Measurements from ENCODE around the gene SRCIN1. TPM values are rescaled to one million over a fixed set of nuclear protein-coding genes. Genes with fewer than 3 reads are reported as not detected.
"Not testable (repeated sequence)": the region's sequence is repeated elsewhere in the genome, so short reads cannot be mapped to it uniquely, and the experiment has no call there.

Gene SRCIN1
- polyA plus RNA-seq, 6 donors from 2014 or later, result not detected

DNA sequence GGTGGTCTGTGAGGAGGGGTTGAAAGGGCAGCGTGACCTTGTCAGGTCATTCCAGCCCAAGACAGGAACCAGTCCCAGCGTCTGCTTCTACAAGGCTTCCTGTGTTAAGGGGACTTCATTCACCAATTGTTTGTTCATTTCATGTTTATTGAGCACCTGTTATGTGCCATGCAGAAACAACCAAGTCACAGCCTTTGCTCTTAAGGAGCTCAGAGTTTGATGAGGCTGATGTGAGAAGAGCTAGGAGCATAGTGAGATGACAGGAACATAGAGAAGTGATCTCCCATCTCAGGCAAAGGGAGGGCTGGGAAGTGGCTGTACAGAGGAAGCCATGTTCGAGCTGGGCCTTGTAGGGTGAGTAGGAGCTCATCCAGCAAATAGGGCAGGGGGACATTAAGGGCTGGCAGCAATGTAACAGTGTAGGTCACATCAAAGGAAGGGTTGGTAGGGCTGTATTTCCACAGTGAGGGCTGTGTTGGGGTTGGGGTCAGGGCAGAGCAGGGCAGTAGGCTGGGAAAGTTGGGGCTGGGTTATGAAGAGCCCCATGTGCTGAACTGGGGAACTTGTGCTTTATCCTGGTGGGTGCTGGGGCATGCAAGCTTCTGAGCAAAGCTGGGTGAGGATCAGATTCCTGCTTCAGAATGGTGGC is 97.7 kb downstream of the SRCIN1 start:
- peaks cover 0 to 16% of the 10 kb centered on the region in 2 donors for H3K36me3 Mint-ChIP-seq
- H3K9me3 Mint-ChIP-seq, result peaks cover 0 to 3% (median 0%) of the 10 kb centered on the region in 7 donors
- H3K4me3 Mint-ChIP-seq, result peak overlapping the region in 6 of 8 donors; percentile 45 to 83 (median 72)
- DNase-seq, result no peak
- peaks cover 25 to 47% (median 47%) of the 10 kb centered on the region in 3 donors for H3K27me3 Mint-ChIP-seq
- H3K4me1 Mint-ChIP-seq, result peaks cover 7 to 20% (median 15%) of the 10 kb centered on the region in 3 donors
- ATAC-seq (ENCODE audit: low read depth in 2 of 2), result no peak
- H3K27ac Mint-ChIP-seq, result peak overlapping the region in 1 of 6 donors; percentile 57

DNA sequence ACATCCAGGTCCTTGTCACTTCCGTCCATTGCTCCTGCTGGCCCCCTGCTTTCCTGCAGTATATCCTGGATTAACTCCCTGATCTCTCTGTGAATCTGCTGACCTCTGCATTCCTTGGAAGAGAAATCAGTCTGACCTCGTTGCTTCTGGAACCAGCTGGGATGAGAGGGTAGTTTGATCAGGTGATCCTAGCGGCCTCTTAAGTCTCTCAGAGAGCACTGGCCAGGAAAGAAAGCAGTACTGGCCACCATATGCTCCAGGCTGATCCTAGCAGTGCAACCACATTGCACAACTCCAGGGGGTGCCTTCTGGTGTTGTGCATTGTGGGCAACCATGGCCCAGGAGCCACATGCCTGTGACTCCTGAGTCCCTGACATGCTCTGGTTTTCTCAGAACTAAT is 98.3 kb downstream of the SRCIN1 start:
- Mint-ChIP-seq H3K4me3 (no peak overlapping the region), H3K27ac (peak overlapping the region in 1 of 6 donors; percentile 75), H3K27me3 (peaks cover 25 to 45% (median 44%) of the 10 kb centered on the region in 3 donors), H3K9me3 (peaks cover 0 to 3% (median 0%) of the 10 kb centered on the region in 7 donors), H3K36me3 (peaks cover 0 to 16% of the 10 kb centered on the region in 2 donors), H3K4me1 (peaks cover 7 to 20% (median 15%) of the 10 kb centered on the region in 3 donors)
- no peak for DNase-seq
- ATAC-seq (ENCODE audit: low read depth in 2 of 2), result no peak

- H3K4me3 Mint-ChIP-seq, result no peak overlapping the region
- DNase-seq (no peak), ATAC-seq (ENCODE audit: low read depth in 2 of 2) (no peak)
- H3K27me3 Mint-ChIP-seq, result peaks cover 11 to 20% (median 19%) of the 10 kb centered on the region in 3 donors
- peaks cover 0 to 2% (median 0%) of the 10 kb centered on the region in 7 donors for H3K9me3 Mint-ChIP-seq
- peaks cover 1 to 10% (median 7%) of the 10 kb centered on the region in 3 donors for H3K4me1 Mint-ChIP-seq
- peaks cover 0 to 9% of the 10 kb centered on the region in 2 donors for H3K36me3 Mint-ChIP-seq
- no peak overlapping the region for H3K27ac Mint-ChIP-seq
Observed at GRCh38 chr17:38504216-38504615, 101.5 kb downstream of the SRCIN1 start.

DNA sequence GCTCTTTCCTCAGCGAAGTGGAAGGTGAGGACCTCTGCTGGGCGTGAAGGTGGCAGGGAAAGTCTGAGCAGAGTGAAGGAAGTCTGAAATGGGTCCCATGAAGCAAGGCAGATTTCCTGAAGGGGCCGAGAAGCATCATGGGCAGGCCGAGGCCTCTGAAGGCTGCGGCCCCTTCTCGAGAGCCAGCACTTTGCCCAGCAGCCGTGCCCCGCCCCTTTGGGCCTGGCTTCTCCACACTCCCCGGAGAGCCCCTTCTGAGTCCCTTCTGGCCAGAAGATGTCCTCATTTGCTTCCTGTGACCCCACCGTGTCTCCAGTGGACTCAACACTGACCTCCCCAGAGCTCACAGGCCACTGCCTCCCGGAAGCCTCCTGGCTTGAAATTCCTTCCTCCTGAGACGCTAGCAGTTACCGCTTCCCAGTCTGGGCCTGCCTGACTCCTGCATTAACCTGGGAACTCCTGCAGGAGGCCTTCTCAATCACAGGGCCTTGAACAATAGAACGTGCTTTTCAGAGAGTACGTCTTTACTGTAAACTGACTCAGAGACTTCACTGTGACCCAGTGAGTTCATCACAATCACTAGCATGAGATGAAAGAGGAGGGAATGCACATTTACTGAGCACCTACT is 102.4 kb downstream of the SRCIN1 start:
- not testable (repeated sequence) for H3K4me1 Mint-ChIP-seq; H3K9me3 Mint-ChIP-seq; H3K27ac Mint-ChIP-seq; DNase-seq; H3K36me3 Mint-ChIP-seq; ATAC-seq (ENCODE audit: low read depth in 2 of 2); H3K4me3 Mint-ChIP-seq
- peaks cover 6 to 11% (median 11%) of the 10 kb centered on the region in 3 donors for H3K27me3 Mint-ChIP-seq

GRCh38 chr17:38501718-38502117 is 104.0 kb downstream of the SRCIN1 start:
- not testable (repeated sequence) for ATAC-seq (ENCODE audit: low read depth in 2 of 2); H3K9me3 Mint-ChIP-seq; DNase-seq; H3K4me1 Mint-ChIP-seq; H3K27ac Mint-ChIP-seq; H3K36me3 Mint-ChIP-seq; H3K4me3 Mint-ChIP-seq; H3K27me3 Mint-ChIP-seq

GRCh38 chr17:38499230-38499629 is 106.5 kb downstream of the SRCIN1 start:
- not testable (repeated sequence) for DNase-seq; H3K4me1 Mint-ChIP-seq; H3K4me3 Mint-ChIP-seq; H3K27me3 Mint-ChIP-seq; ATAC-seq (ENCODE audit: low read depth in 2 of 2); H3K36me3 Mint-ChIP-seq
- Mint-ChIP-seq H3K27ac (peak overlapping the region in 1 of 6 donors; percentile 33), H3K9me3 (peaks cover 4 to 10% (median 7%) of the 10 kb centered on the region in 7 donors)

- ATAC-seq (ENCODE audit: low read depth in 2 of 2), result no peak
- Mint-ChIP-seq H3K4me1 (no peaks in the 10 kb centered on the region), H3K27ac (no peak overlapping the region), H3K36me3 (peaks cover 0 to 10% of the 10 kb centered on the region in 2 donors), H3K27me3 (no peaks in the 10 kb centered on the region), H3K4me3 (no peak overlapping the region), H3K9me3 (peaks cover 4 to 10% (median 7%) of the 10 kb centered on the region in 7 donors)
- no peak for DNase-seq
Observed at GRCh38 chr17:38498353-38498752, 107.4 kb downstream of the SRCIN1 start.

- Mint-ChIP-seq H3K27ac (peak overlapping the region in 1 of 6 donors; percentile 58), H3K9me3 (peaks cover 4 to 10% (median 7%) of the 10 kb centered on the region in 7 donors)
- not testable (repeated sequence) for DNase-seq; H3K27me3 Mint-ChIP-seq; ATAC-seq (ENCODE audit: low read depth in 2 of 2); H3K36me3 Mint-ChIP-seq; H3K4me3 Mint-ChIP-seq; H3K4me1 Mint-ChIP-seq
Observed at GRCh38 chr17:38497656-38498055, 108.1 kb downstream of the SRCIN1 start.

- not testable (repeated sequence) for H3K27ac Mint-ChIP-seq; H3K27me3 Mint-ChIP-seq; H3K4me3 Mint-ChIP-seq; DNase-seq; ATAC-seq (ENCODE audit: low read depth in 2 of 2); H3K4me1 Mint-ChIP-seq; H3K36me3 Mint-ChIP-seq
- H3K9me3 Mint-ChIP-seq, result peaks cover 4 to 10% (median 7%) of the 10 kb centered on the region in 7 donors
Observed at GRCh38 chr17:38494152-38494551, 111.6 kb downstream of the SRCIN1 start.

DNA sequence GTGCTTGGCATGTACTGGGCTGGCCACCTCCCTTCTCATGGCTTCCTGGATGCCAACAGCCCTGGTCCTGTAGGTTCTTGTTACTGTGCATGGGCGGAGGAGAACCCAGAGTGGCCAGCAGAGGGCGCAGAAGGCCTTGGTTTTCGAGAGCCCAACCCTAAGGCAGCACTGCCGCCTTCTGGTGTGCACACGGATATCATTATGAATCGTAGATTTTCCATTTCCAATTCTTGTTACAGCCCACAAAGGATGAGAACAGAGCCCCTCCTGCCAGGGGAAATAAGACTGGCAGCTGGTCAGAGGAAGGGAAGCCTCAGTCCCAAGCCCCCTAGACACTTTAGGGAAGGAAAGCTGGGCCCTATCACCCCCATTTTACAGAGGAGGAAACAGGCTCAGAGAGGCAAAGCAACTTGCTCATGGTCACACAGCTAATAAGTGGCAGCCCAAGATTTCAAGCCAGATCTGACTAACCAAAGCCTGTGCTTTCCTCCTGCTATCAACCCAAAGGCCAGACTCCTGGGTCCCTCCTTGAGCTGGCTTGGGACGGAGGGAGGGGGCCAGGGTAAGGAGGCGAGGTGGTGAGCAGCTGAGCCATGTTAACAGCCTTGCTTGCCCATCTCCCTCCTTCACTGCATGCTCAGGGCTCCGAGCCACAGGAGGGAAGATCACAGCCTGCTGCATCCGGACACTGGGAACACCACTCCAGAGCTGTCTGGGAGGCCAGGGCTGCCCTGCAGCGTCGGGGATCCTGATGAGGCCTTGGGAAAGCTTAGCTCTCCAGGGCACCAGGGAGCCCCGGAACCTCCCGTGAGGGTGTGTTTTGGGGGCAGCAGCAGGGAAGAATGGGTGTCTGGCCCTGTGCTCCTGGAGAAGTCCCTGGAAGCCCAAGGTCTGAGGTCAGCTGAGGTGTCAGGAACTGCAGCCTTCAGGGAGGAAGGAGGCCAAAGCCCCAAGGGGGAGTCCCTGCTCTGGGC is 113.4 kb downstream of the SRCIN1 start:
- not testable (repeated sequence) for H3K9me3 Mint-ChIP-seq, H3K4me1 Mint-ChIP-seq, H3K4me3 Mint-ChIP-seq, H3K27me3 Mint-ChIP-seq, H3K36me3 Mint-ChIP-seq
- peak; percentile 78 to 86 for ATAC-seq (ENCODE audit: low read depth in 2 of 2)
- peak overlapping the region in 1 of 6 donors; percentile 62 for H3K27ac Mint-ChIP-seq
- DNase-seq, result peak; percentile 81

DNA sequence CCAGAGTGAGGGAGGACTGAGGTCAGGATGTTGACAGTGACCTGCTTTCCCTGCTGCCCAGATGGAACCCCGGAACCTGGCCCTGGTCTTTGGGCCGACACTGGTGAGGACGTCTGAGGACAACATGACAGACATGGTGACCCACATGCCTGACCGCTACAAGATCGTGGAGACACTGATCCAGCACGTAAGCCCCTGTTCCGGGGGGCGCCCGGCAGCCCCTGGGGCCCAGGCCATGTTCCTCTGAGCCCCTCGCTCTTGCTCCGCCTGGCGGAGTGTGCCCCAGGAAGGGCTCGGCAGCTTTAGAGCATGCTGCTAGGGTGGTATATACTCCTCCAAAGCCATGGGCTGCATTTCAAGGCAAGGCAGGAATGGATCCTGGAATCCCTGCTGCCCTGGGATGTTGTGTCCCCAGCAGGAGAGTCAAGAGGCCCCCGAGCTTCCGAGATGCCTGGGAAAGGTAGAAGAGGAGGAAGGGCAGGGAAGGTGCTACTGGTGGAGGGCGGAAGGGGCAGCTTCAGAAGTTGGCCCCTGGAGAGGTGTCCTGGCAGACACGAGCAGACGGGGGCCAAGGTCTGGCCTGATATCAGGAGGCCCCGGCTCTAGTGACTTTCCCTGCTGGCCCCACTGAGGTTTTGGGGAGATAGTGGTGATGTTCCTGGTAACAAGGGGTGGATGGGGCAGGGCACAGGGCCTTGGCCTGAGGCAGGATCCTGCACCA is 114.2 kb downstream of the SRCIN1 start:
- H3K4me1 Mint-ChIP-seq; DNase-seq; H3K27me3 Mint-ChIP-seq; H3K9me3 Mint-ChIP-seq; H3K4me3 Mint-ChIP-seq; ATAC-seq (ENCODE audit: low read depth in 2 of 2); H3K36me3 Mint-ChIP-seq: not testable (repeated sequence)
- H3K27ac Mint-ChIP-seq, result peak overlapping the region in 2 of 6 donors; percentile 62 to 92

DNA sequence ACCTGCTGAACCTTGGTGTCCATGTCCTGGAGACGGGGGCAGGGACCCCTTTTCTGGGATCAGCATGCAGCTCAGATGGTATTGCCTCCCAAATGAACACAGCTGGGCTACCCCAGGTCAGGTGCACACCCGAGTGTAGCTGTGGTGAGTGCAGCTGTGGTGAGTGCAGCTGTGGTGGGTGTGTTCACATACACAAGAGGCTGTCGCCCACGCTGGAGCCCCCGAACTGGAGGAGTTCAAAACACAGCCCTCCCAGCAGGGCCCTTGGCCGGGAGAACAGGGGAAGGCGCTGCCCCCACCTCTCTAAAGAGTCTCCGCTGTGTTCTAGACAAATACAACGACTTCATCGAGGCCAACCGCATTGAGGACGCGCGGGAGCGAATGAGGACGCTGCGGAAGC is 116.0 kb downstream of the SRCIN1 start:
- not testable (repeated sequence) for H3K27me3 Mint-ChIP-seq; DNase-seq; H3K27ac Mint-ChIP-seq; H3K9me3 Mint-ChIP-seq; H3K36me3 Mint-ChIP-seq; ATAC-seq (ENCODE audit: low read depth in 2 of 2)
- Mint-ChIP-seq H3K4me3 (peak overlapping the region in 1 of 8 donors; percentile 75), H3K4me1 (peaks cover 5 to 17% (median 10%) of the 10 kb centered on the region in 3 donors)

Measured in naive B cell (primary cell).